Stomach (tissue), 9 donors: ENCODE results near the gene ZNF436. TPM values are rescaled to one million over a fixed set of nuclear protein-coding genes. Genes with fewer than 3 reads are reported as not detected.
A peak's percentile ranks its signal among the peaks of the same experiment; 100 is the strongest.

Source experiments
- DNase-seq, 2 donors: peaks; one replicate each; pipeline versions ENCODE4 v3.0.0 to v3.0.0-alpha.2; 2013 to 2019
- H3K27ac ChIP-seq, 5 donors: fragments of 200-600 bp in 4 of 5; sonication (generic) in 4 of 5; one replicate each; pipeline ENCODE4 v1.5.1; 2013 to 2019; ENCODE audit warnings: mild to moderate bottlenecking in 1 of 5, moderate library complexity in 1 of 5
- H3K27me3 ChIP-seq, 3 donors: fragments of 200-600 bp; sonication (generic); one replicate each; pipeline ENCODE4 v1.5.1; 2017 to 2019; ENCODE audit warnings: mixed run types in 1 of 3
- H3K36me3 ChIP-seq, 4 donors: fragments of 200-600 bp; sonication (generic); 1 replicate in 3 of 4; 2 replicates in 1 of 4; pipeline ENCODE4 v1.5.1; 2016 to 2019
- H3K4me1 ChIP-seq, 4 donors: fragments of 200-600 bp; sonication (generic); one replicate each; pipeline ENCODE4 v1.5.1; 2016 to 2019
- H3K4me3 ChIP-seq, 4 donors: fragments of 200-600 bp; sonication (generic) in 3 of 4; one replicate each; pipeline ENCODE4 v1.5.1; 2016 to 2019; ENCODE audit warnings: mild to moderate bottlenecking in 1 of 4
- H3K9me3 ChIP-seq, 4 donors: fragments of 200-600 bp; sonication (generic); one replicate each; pipeline ENCODE4 v1.5.1; 2016 to 2019
- CTCF ChIP-seq, 7 experiments: fragments of 450-650 bp in 4 of 7; fragments of 200-600 bp in 3 of 7; sonication (generic) in 3 of 7; IDR thresholded peaks; one replicate each; pipeline ENCODE4 v1.5.1; 2016 to 2019; ENCODE audit warnings: antibody characterized with exemption in 7 of 7, control low read depth in 2 of 7, mild to moderate bottlenecking in 1 of 7
- EP300 ChIP-seq: sonication (generic); formaldehyde crosslinking; IDR thresholded peaks from one replicate; pipeline ENCODE4 v1.6.1; 2017; ENCODE audit warnings: antibody characterized with exemption
- POLR2A ChIP-seq, 4 donors: fragments of 450-650 bp; IDR thresholded peaks; one replicate each; pipeline ENCODE4 v1.6.1; 2016; ENCODE audit warnings: antibody characterized with exemption in 4 of 4, control low read depth in 2 of 4, mild to moderate bottlenecking in 1 of 4, moderate library complexity in 1 of 4
- POLR2AphosphoS5 ChIP-seq, 3 donors: sonication (generic); formaldehyde crosslinking; IDR thresholded peaks; one replicate each; pipeline ENCODE4 v1.6.1; 2016; ENCODE audit warnings: antibody characterized with exemption in 3 of 3
- WGBS, 5 donors: extraction: QIAGEN DNeasy Blood & Tissue Kit in 3 of 5; methylation state at CpG; one replicate each; pipeline versions ENCODE4 v1.1.5 to v1.1.7; 2013 to 2018; 5-methylcytosine and 5-hydroxymethylcytosine counted together
- intact Hi-C: fragments of 100-400 bp; cut with DNase I; formaldehyde crosslinking; loops from one replicate; pipeline ENCODE4 v1.15.1; 2023; ENCODE audit warnings: low total_unique reads
- polyA plus RNA-seq, 3 donors: library from polyadenylated mRNA; stranded (reverse); fragments of 200-250 nt; gene quantifications; one replicate each; pipeline ENCODE4 v1.2.3, GENCODE V29; 2013
- total RNA-seq, 5 donors: library from RNA; depleted of rRNA; stranded (reverse); fragments of >200 nt; gene quantifications; one replicate each; pipeline versions ENCODE4 v1.1.0 to v1.2.3, GENCODE V29; 2014 to 2016
- donor health status: healthy with polysubstance abuse.
- donor health status: Bipolar disorder and iron deficiency.
- donor health status: healthy.

Gene ZNF436
- total and polyA plus RNA-seq, 8 donors: 3.1 to 29.9 (median 9.3) TPM

- no peak for DNase-seq
- H3K27ac ChIP-seq: peak overlapping the region; percentile 27 to 84 (median 73)
- TF ChIP-seq POLR2A (IDR thresholded peaks at IDR 0.05) (no peak), EP300 (no peak), CTCF (IDR thresholded peaks at IDR 0.05) (no peak), POLR2AphosphoS5 (IDR thresholded peaks at IDR 0.05) (no peak)
- H3K27me3 ChIP-seq: no peaks in the 10 kb centered on the region
- H3K36me3 ChIP-seq: peaks cover 0 to 30% (median 15%) of the 10 kb centered on the region in 4 donors
- H3K9me3 ChIP-seq: no peaks in the 10 kb centered on the region
- H3K4me1 ChIP-seq: peaks cover 25 to 41% (median 38%) of the 10 kb centered on the region in 4 donors
- 39 to 62% (median 45%) methylated on average over 4 of the region's 4 CpGs for WGBS, 5 donors
- intact Hi-C loops: no loop called here
- H3K4me3 ChIP-seq: no peak overlapping the region
Observed at GRCh38 chr1:23403355-23403734, 33.7 kb upstream of the ZNF436 start.

GRCh38 chr1:23403038-23403336, 33.4 kb upstream of the ZNF436 start:
- intact Hi-C loops: no loop called here
- DNase-seq: peak in 1 of 2 donors; percentile 31
- Histone ChIP-seq H3K27me3 (no peaks in the 10 kb centered on the region), H3K27ac (peak overlapping the region in 4 of 5 donors; percentile 39 to 84 (median 76)), H3K9me3 (no peaks in the 10 kb centered on the region), H3K4me3 (no peak overlapping the region), H3K4me1 (peaks cover 25 to 41% (median 38%) of the 10 kb centered on the region in 4 donors), H3K36me3 (peaks cover 0 to 27% (median 11%) of the 10 kb centered on the region in 4 donors)
- WGBS, 5 donors: 23 to 31% (median 26%) methylated on average over 6 of the region's 6 CpGs
- TF ChIP-seq CTCF (IDR thresholded peaks at IDR 0.05) (no peak), POLR2AphosphoS5 (IDR thresholded peaks at IDR 0.05) (peak in 1 of 3 donors; percentile 59)

GRCh38 chr1:23402286-23403037, 32.8 kb upstream of the ZNF436 start:
- no peaks in the 10 kb centered on the region for H3K27me3 ChIP-seq
- H3K4me1 ChIP-seq: peaks cover 25 to 41% (median 38%) of the 10 kb centered on the region in 4 donors
- WGBS, 5 donors: 74 to 86% (median 77%) methylated on average over 11 of the region's 11 CpGs
- intact Hi-C loops: no loop called here
- no peak overlapping the region for H3K4me3 ChIP-seq
- H3K9me3 ChIP-seq: no peaks in the 10 kb centered on the region
- DNase-seq: no peak
- H3K27ac ChIP-seq: peak overlapping the region in 4 of 5 donors; percentile 39 to 84 (median 76)
- TF ChIP-seq POLR2A (IDR thresholded peaks at IDR 0.05) (no peak), EP300 (no peak), POLR2AphosphoS5 (IDR thresholded peaks at IDR 0.05) (no peak), CTCF (IDR thresholded peaks at IDR 0.05) (no peak)
- peaks cover 2 to 28% (median 10%) of the 10 kb centered on the region in 4 donors for H3K36me3 ChIP-seq

- Histone ChIP-seq H3K27me3 (no peaks in the 10 kb centered on the region), H3K27ac (peak overlapping the region in 3 of 5 donors; percentile 73 to 84 (median 78)), H3K4me3 (no peak overlapping the region), H3K9me3 (no peaks in the 10 kb centered on the region), H3K36me3 (peaks cover 3 to 31% (median 13%) of the 10 kb centered on the region in 4 donors), H3K4me1 (peaks cover 25 to 41% (median 38%) of the 10 kb centered on the region in 4 donors)
- intact Hi-C loops: no loop called here
- WGBS, 5 donors: 69 to 74% (median 73%) methylated on average over 6 of the region's 6 CpGs
- no peak for DNase-seq
- TF ChIP-seq EP300 (no peak), CTCF (IDR thresholded peaks at IDR 0.05) (no peak), POLR2AphosphoS5 (IDR thresholded peaks at IDR 0.05) (no peak), POLR2A (IDR thresholded peaks at IDR 0.05) (no peak)
Observed at GRCh38 chr1:23401313-23401712, 31.7 kb upstream of the ZNF436 start.
